ENCODE results near the gene KIF25.

KIF25 gene

DNA sequence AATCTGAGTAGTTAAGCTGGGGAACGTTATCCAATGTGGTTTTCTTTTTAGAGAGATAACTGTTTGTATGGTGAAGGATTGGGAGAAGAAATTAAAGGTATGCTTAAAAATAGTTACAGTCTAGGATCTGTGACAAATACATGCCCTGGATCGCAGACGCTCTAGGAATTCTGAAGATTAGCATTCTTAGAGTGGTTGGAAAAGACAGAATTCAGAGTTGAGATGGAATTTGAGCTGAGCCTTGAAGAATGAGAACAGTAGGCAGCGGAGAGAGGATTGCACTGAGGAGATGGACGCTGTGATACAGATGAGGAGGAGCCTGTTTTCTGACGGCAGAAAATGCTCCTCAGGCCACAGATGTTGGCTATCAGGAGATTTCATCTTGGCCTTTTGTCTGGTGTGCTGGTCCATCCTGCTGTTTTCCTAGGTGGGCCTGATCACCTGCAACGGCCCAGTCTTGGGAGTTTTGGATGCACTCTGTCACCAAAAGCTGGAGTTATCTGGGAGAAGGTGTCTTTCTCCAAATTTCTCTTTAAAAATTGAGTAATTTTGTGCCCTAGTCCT lies 48.3 kb upstream of the KIF25 start:
- Histone ChIP-seq H3K9me2 (replicated peaks; ENCODE audit: low read depth, low read length) (no peaks in the 10 kb centered on the region), H3K36me3 (ENCODE audit: insufficient read depth, low read length) (no peaks in the 10 kb centered on the region), H4K20me1 (ENCODE audit: insufficient read depth, low read length, poor library complexity, severe bottlenecking) (no peaks in the 10 kb centered on the region), H3K9me3 (ENCODE audit: insufficient read depth, low read depth, low read length) (no peaks in the 10 kb centered on the region), H2AFZ (ENCODE audit: low read length) (no peak overlapping the region), H3K4me1 (ENCODE audit: insufficient read depth, low read length, poor library complexity, severe bottlenecking) (no peaks in the 10 kb centered on the region), H3K4me3 (ENCODE audit: low read length, poor library complexity, severe bottlenecking) (no peak overlapping the region), H3K9ac (ENCODE audit: low read depth, low read length, poor library complexity, severe bottlenecking) (no peak overlapping the region), H3K4me2 (ENCODE audit: low read depth, low read length, poor library complexity, severe bottlenecking) (no peak overlapping the region), H3K27me3 (ENCODE audit: insufficient read depth, low read length, poor library complexity, severe bottlenecking) (no peaks in the 10 kb centered on the region), H3F3A (ENCODE audit: low read depth) (no peaks in the 10 kb centered on the region), H3K79me2 (ENCODE audit: insufficient read depth, low read length) (no peaks in the 10 kb centered on the region)
- no peak for TF ChIP-seq EZH2phosphoT487 (IDR thresholded peaks at IDR 0.05; ENCODE audit: borderline replicate concordance)
- TF ChIP-seq, protein P1, sequence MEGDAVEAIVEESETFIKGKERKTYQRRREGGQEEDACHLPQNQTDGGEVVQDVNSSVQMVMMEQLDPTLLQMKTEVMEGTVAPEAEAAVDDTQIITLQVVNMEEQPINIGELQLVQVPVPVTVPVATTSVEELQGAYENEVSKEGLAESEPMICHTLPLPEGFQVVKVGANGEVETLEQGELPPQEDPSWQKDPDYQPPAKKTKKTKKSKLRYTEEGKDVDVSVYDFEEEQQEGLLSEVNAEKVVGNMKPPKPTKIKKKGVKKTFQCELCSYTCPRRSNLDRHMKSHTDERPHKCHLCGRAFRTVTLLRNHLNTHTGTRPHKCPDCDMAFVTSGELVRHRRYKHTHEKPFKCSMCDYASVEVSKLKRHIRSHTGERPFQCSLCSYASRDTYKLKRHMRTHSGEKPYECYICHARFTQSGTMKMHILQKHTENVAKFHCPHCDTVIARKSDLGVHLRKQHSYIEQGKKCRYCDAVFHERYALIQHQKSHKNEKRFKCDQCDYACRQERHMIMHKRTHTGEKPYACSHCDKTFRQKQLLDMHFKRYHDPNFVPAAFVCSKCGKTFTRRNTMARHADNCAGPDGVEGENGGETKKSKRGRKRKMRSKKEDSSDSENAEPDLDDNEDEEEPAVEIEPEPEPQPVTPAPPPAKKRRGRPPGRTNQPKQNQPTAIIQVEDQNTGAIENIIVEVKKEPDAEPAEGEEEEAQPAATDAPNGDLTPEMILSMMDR (conservative IDR thresholded peaks at IDR 0.05; ENCODE audit: low read length), result no peak

DNA sequence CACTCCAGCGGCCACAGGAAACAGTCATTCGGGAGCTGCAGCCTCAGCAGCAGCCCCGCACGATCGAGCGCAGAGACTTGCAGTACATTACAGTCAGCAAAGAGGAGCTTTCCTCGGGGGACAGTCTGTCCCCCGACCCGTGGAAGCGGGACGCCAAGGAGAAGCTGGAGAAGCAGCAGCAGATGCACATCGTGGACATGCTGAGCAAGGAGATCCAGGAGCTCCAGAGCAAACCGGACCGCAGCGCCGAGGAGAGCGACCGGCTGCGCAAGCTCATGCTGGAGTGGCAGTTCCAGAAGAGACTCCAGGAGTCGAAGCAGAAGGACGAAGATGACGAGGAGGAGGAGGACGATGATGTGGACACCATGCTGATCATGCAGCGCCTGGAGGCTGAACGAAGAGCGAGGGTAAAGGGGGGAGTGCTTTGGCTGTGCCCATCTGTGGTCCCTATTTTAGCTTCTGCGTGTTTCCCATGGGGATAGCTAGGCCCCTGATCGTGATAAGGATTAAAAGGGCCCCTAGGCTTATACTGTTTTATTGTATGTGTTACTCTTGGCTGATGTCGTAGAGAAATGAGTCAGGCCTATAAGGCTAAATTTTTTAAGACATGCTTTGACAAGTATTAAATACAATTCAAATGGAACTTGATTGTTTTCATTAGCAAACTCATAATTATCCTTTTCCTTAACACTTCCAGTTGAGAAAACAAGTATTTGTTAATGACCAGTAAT lies 45.5 kb upstream of the KIF25 start:
- H3K27me3 ChIP-seq (ENCODE audit: insufficient read depth, low read length, poor library complexity, severe bottlenecking), result no peaks in the 10 kb centered on the region
- H3K9ac ChIP-seq (ENCODE audit: low read depth, low read length, poor library complexity, severe bottlenecking), result no peak overlapping the region
- no peaks in the 10 kb centered on the region for H3K4me1 ChIP-seq (ENCODE audit: insufficient read depth, low read length, poor library complexity, severe bottlenecking)
- H3K4me2 ChIP-seq (ENCODE audit: low read depth, low read length, poor library complexity, severe bottlenecking), result no peak overlapping the region
- no peak overlapping the region for H2AFZ ChIP-seq (ENCODE audit: low read length)
- no peaks in the 10 kb centered on the region for H4K20me1 ChIP-seq (ENCODE audit: insufficient read depth, low read length, poor library complexity, severe bottlenecking)
- no peaks in the 10 kb centered on the region for H3F3A ChIP-seq (ENCODE audit: low read depth)
- H3K9me3 ChIP-seq (ENCODE audit: insufficient read depth, low read depth, low read length), result no peaks in the 10 kb centered on the region; the same call in 1 of the 2 replicates
- H3K9me2 ChIP-seq (replicated peaks; ENCODE audit: low read depth, low read length), result no peaks in the 10 kb centered on the region
- no peak for TF ChIP-seq EZH2phosphoT487 (IDR thresholded peaks at IDR 0.05; ENCODE audit: borderline replicate concordance)
- TF ChIP-seq, protein P1 (conservative IDR thresholded peaks at IDR 0.05; ENCODE audit: low read length), result no peak
- no peaks in the 10 kb centered on the region for H3K36me3 ChIP-seq (ENCODE audit: insufficient read depth, low read length)
- no peaks in the 10 kb centered on the region for H3K79me2 ChIP-seq (ENCODE audit: insufficient read depth, low read length)
- no peak overlapping the region for H3K4me3 ChIP-seq (ENCODE audit: low read length, poor library complexity, severe bottlenecking)

- Histone ChIP-seq H3K9me3 (ENCODE audit: insufficient read depth, low read depth, low read length) (no peaks in the 10 kb centered on the region; the same call in 1 of the 2 replicates), H3K79me2 (ENCODE audit: insufficient read depth, low read length) (no peaks in the 10 kb centered on the region), H3K27me3 (ENCODE audit: insufficient read depth, low read length, poor library complexity, severe bottlenecking) (no peaks in the 10 kb centered on the region), H3K36me3 (ENCODE audit: insufficient read depth, low read length) (no peaks in the 10 kb centered on the region), H3K4me2 (ENCODE audit: low read depth, low read length, poor library complexity, severe bottlenecking) (no peak overlapping the region), H3K9me2 (replicated peaks; ENCODE audit: low read depth, low read length) (no peaks in the 10 kb centered on the region), H2AFZ (ENCODE audit: low read length) (no peak overlapping the region), H4K20me1 (ENCODE audit: insufficient read depth, low read length, poor library complexity, severe bottlenecking) (no peaks in the 10 kb centered on the region), H3K4me3 (ENCODE audit: low read length, poor library complexity, severe bottlenecking) (no peak overlapping the region), H3K9ac (ENCODE audit: low read depth, low read length, poor library complexity, severe bottlenecking) (no peak overlapping the region), H3F3A (ENCODE audit: low read depth) (no peaks in the 10 kb centered on the region), H3K4me1 (ENCODE audit: insufficient read depth, low read length, poor library complexity, severe bottlenecking) (no peaks in the 10 kb centered on the region)
- no peak for TF ChIP-seq EZH2phosphoT487 (IDR thresholded peaks at IDR 0.05; ENCODE audit: borderline replicate concordance)
- TF ChIP-seq, protein P1 (conservative IDR thresholded peaks at IDR 0.05; ENCODE audit: low read length), result no peak
Measured at GRCh38 chr6:167952512-167952859, 45.0 kb upstream of the KIF25 start.

All from Loucy (cell line).